BLaER1 treated with 17β-estradiol and CSF1 and Interleukin-3, amounts not matched to agents 10 nM and 100 nM (cell line): ENCODE results near the gene NDUFS7.
A peak's percentile ranks its signal among the peaks of the same experiment; 100 is the strongest.
"Not testable (repeated sequence)": the region's sequence is repeated elsewhere in the genome, so short reads cannot be mapped to it uniquely, and the experiment has no call there.

ENCODE experiments used
- H3K27ac ChIP-seq, 11 experiments: shearing (Covaris generic); formaldehyde crosslinking; 2 replicates each; pipeline ENCODE4 v1.8.1; 2022
- H3K27me3 ChIP-seq, 11 experiments: shearing (Covaris generic); formaldehyde crosslinking; 2 replicates each; pipeline ENCODE4 v1.8.1; 2022
- H3K36me3 ChIP-seq, 11 experiments: shearing (Covaris generic); formaldehyde crosslinking; 2 replicates each; pipeline ENCODE4 v1.8.1; 2022
- H3K4me1 ChIP-seq, 10 experiments: shearing (Covaris generic); formaldehyde crosslinking; 2 replicates each; pipeline ENCODE4 v1.8.1; 2022
- H3K4me2 ChIP-seq, 11 experiments: shearing (Covaris generic); formaldehyde crosslinking; 2 replicates each; pipeline ENCODE4 v1.8.1; 2022
- H3K4me3 ChIP-seq, 10 experiments: shearing (Covaris generic); formaldehyde crosslinking; 2 replicates each; pipeline ENCODE4 v1.8.1; 2022
- H3K9ac ChIP-seq, 11 experiments: shearing (Covaris generic); formaldehyde crosslinking; 2 replicates each; pipeline ENCODE4 v1.8.1; 2022
- H3K9me3 ChIP-seq, 11 experiments: shearing (Covaris generic); formaldehyde crosslinking; replicated peaks in 1 of 11; 2 replicates each; pipeline ENCODE4 v1.8.1; 2022
- H4K20me1 ChIP-seq, 11 experiments: shearing (Covaris generic); formaldehyde crosslinking; 2 replicates each; pipeline ENCODE4 v1.8.1; 2022
- Cebpa-rat ChIP-seq, 11 experiments: shearing (Covaris generic); IDR thresholded peaks; 2 replicates each; pipeline ENCODE4 v1.8.1; 2022

The NDUFS7 gene

GRCh38 chr19:1417681-1418495 lies 34.2 kb downstream of the NDUFS7 start:
- Histone ChIP-seq H3K4me1 (peaks cover 18 to 59% (median 41%) of the 10 kb centered on the region in 10 experiments), H3K27me3 (no peaks in the 10 kb centered on the region; a peak in 1 of 22 replicates), H3K9me3 (no peaks in the 10 kb centered on the region), H3K4me3 (no peak overlapping the region), H3K9ac (peak overlapping the region in 7 of 11 experiments; percentile 3 to 35 (median 15); a peak in 9 of 22 replicates), H3K36me3 (peaks cover 77 to 100% (median 95%) of the 10 kb centered on the region in 11 experiments), H3K27ac (no peak overlapping the region), H4K20me1 (peaks cover 98 to 100% (median 100%) of the 10 kb centered on the region in 11 experiments), H3K4me2 (no peak overlapping the region)
- TF ChIP-seq Cebpa-rat (IDR thresholded peaks at IDR 0.05): no peak

GRCh38 chr19:1418496-1418775 lies 34.7 kb downstream of the NDUFS7 start:
- Histone ChIP-seq H3K27ac (no peak overlapping the region), H3K4me1 (peaks cover 24 to 59% (median 43%) of the 10 kb centered on the region in 10 experiments), H3K9ac (peak overlapping the region in 2 of 11 experiments; percentile 12 to 18; a peak in 1 of 22 replicates), H3K36me3 (peaks cover 77 to 100% (median 95%) of the 10 kb centered on the region in 11 experiments), H3K4me2 (no peak overlapping the region), H3K27me3 (no peaks in the 10 kb centered on the region; a peak in 1 of 22 replicates), H3K9me3 (no peaks in the 10 kb centered on the region), H4K20me1 (peaks cover 98 to 100% (median 100%) of the 10 kb centered on the region in 11 experiments), H3K4me3 (no peak overlapping the region)
- no peak for TF ChIP-seq Cebpa-rat (IDR thresholded peaks at IDR 0.05)

- H3K9ac ChIP-seq: peak overlapping the region in 2 of 11 experiments; percentile 1 to 19; a peak in 1 of 22 replicates
- H3K27me3 ChIP-seq: no peaks in the 10 kb centered on the region; a peak in 1 of 22 replicates
- H3K27ac ChIP-seq: no peak overlapping the region
- H3K36me3 ChIP-seq: peaks cover 80 to 99% (median 96%) of the 10 kb centered on the region in 11 experiments
- no peak for TF ChIP-seq Cebpa-rat (IDR thresholded peaks at IDR 0.05)
- H3K4me2 ChIP-seq: no peak overlapping the region
- peaks cover 31 to 60% (median 48%) of the 10 kb centered on the region in 10 experiments for H3K4me1 ChIP-seq
- H4K20me1 ChIP-seq: peaks cover 97 to 100% (median 100%) of the 10 kb centered on the region in 11 experiments
- no peak overlapping the region for H3K4me3 ChIP-seq
- no peaks in the 10 kb centered on the region for H3K9me3 ChIP-seq
These were observed 35.4 kb downstream of the NDUFS7 start for GRCh38 chr19:1418951-1419738.

- H3K4me3 ChIP-seq, H3K27me3 ChIP-seq, H3K4me2 ChIP-seq, H3K9ac ChIP-seq, H3K9me3 ChIP-seq, H3K27ac ChIP-seq: not testable (repeated sequence)
- peaks cover 87 to 97% (median 96%) of the 10 kb centered on the region in 11 experiments for H3K36me3 ChIP-seq
- H3K4me1 ChIP-seq: peaks cover 39 to 59% (median 51%) of the 10 kb centered on the region in 10 experiments
- H4K20me1 ChIP-seq: peaks cover 96 to 100% (median 99%) of the 10 kb centered on the region in 11 experiments
These were observed 36.4 kb downstream of the NDUFS7 start for GRCh38 chr19:1420085-1420484.

GRCh38 chr19:1420590-1420989 lies 36.9 kb downstream of the NDUFS7 start:
- no peaks in the 10 kb centered on the region for H3K9me3 ChIP-seq
- peak overlapping the region in 2 of 11 experiments; percentile 15 to 47; a peak in 2 of 22 replicates for H3K9ac ChIP-seq
- H3K36me3 ChIP-seq: peaks cover 92 to 97% (median 96%) of the 10 kb centered on the region in 11 experiments
- no peak overlapping the region for H3K4me2 ChIP-seq
- H3K4me3 ChIP-seq: no peak overlapping the region
- TF ChIP-seq Cebpa-rat (IDR thresholded peaks at IDR 0.05): no peak
- H3K27me3 ChIP-seq: no peaks in the 10 kb centered on the region; a peak in 1 of 22 replicates
- H3K27ac ChIP-seq: no peak overlapping the region
- peaks cover 41 to 59% (median 51%) of the 10 kb centered on the region in 10 experiments for H3K4me1 ChIP-seq
- peaks cover 96 to 100% (median 99%) of the 10 kb centered on the region in 11 experiments for H4K20me1 ChIP-seq

GRCh38 chr19:1421218-1421957 lies 37.7 kb downstream of the NDUFS7 start:
- H3K9ac ChIP-seq: peak overlapping the region in 5 of 11 experiments; percentile 9 to 47 (median 22); a peak in 6 of 22 replicates
- H3K36me3 ChIP-seq: peaks cover 87 to 98% (median 94%) of the 10 kb centered on the region in 11 experiments
- no peak for TF ChIP-seq Cebpa-rat (IDR thresholded peaks at IDR 0.05)
- H3K4me1 ChIP-seq: peaks cover 41 to 59% (median 51%) of the 10 kb centered on the region in 10 experiments
- peaks cover 96 to 100% (median 99%) of the 10 kb centered on the region in 11 experiments for H4K20me1 ChIP-seq
- peak overlapping the region in 1 of 11 experiments; percentile 67; a peak in 1 of 22 replicates for H3K4me2 ChIP-seq
- H3K9me3 ChIP-seq: no peaks in the 10 kb centered on the region
- H3K27ac ChIP-seq: no peak overlapping the region
- H3K27me3 ChIP-seq: no peaks in the 10 kb centered on the region; a peak in 1 of 22 replicates
- H3K4me3 ChIP-seq: no peak overlapping the region

- Histone ChIP-seq H3K4me3 (no peak overlapping the region), H3K4me2 (peak overlapping the region in 2 of 11 experiments; percentile 67 to 80; a peak in 1 of 22 replicates), H4K20me1 (peaks cover 96 to 100% (median 99%) of the 10 kb centered on the region in 11 experiments), H3K9ac (peak overlapping the region in 5 of 11 experiments; percentile 11 to 47 (median 24); a peak in 5 of 22 replicates), H3K4me1 (peaks cover 42 to 59% (median 53%) of the 10 kb centered on the region in 10 experiments), H3K36me3 (peaks cover 83 to 96% (median 89%) of the 10 kb centered on the region in 11 experiments), H3K27ac (0 out of 22 replicates have a peak overlapping the region, but pooled peaks of 1 of the 11 experiments have one; percentile 0), H3K27me3 (no peaks in the 10 kb centered on the region; a peak in 1 of 22 replicates), H3K9me3 (no peaks in the 10 kb centered on the region)
- TF ChIP-seq Cebpa-rat (IDR thresholded peaks at IDR 0.05): no peak
These were observed 38.2 kb downstream of the NDUFS7 start for GRCh38 chr19:1421958-1422305.

GRCh38 chr19:1422360-1422759 lies 38.7 kb downstream of the NDUFS7 start:
- Histone ChIP-seq H3K9ac (peak overlapping the region in 7 of 11 experiments; percentile 11 to 53 (median 44); a peak in 8 of 22 replicates), H3K4me3 (no peak overlapping the region), H3K36me3 (peaks cover 79 to 96% (median 87%) of the 10 kb centered on the region in 11 experiments), H3K9me3 (no peaks in the 10 kb centered on the region), H4K20me1 (peaks cover 96 to 100% (median 99%) of the 10 kb centered on the region in 11 experiments), H3K4me2 (peak overlapping the region in 9 of 11 experiments; percentile 39 to 83 (median 78); a peak in 8 of 22 replicates), H3K27ac (0 out of 22 replicates have a peak overlapping the region, but pooled peaks of 1 of the 11 experiments have one; percentile 0), H3K4me1 (peaks cover 45 to 63% (median 56%) of the 10 kb centered on the region in 10 experiments), H3K27me3 (no peaks in the 10 kb centered on the region)
- TF ChIP-seq Cebpa-rat (IDR thresholded peaks at IDR 0.05): no peak
